ENCODE measurements around the gene FOXJ1. TPM values are rescaled to one million over a fixed set of nuclear protein-coding genes. Genes with fewer than 3 reads are reported as not detected.

FOXJ1 gene
- total RNA-seq, 1 donor from 2014 or later, result not detected

GRCh38 chr17:76123749-76124581, 17.1 kb downstream of the FOXJ1 start:
- no peak for ATAC-seq

- ATAC-seq, result no peak
Measured at GRCh38 chr17:76123191-76123499, 17.9 kb downstream of the FOXJ1 start.

DNA sequence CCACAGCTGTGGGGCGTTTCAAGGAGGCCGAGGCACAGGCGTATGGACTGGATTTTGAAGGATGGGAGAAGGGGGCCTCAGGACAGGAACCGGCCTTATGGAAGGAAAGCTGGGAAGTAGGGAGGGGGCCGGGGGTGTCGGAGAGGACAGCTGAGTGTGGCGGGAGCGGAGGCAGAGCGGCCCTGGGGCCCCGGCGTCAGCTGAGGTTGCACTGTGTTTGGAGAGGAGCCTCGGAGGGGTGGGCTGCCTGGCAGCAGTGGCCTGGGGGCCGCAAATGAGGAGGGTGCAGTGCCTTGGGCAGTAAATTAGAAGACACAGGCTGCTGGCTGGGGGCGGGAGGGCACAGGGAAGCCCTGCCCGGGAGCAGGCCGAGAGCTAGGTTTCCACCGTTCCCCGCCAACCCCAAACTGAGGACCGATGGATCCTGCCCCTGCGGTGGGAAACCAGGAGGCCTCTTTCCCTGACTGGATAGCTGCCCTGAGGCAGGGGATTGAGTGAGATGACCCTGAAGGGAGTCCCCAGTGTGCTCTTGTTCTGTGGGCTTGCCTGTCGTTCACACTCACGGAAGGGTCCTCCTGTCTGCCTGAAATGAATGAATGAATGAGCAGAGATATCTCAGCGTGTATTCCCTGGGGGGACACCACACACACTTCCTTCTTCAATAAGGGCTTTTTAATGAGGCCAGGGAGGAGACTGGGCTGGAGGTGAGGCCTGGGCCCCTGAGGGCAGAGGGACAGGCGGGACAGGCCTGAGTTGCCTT, 18.4 kb downstream of the FOXJ1 start:
- ATAC-seq, result no peak

DNA sequence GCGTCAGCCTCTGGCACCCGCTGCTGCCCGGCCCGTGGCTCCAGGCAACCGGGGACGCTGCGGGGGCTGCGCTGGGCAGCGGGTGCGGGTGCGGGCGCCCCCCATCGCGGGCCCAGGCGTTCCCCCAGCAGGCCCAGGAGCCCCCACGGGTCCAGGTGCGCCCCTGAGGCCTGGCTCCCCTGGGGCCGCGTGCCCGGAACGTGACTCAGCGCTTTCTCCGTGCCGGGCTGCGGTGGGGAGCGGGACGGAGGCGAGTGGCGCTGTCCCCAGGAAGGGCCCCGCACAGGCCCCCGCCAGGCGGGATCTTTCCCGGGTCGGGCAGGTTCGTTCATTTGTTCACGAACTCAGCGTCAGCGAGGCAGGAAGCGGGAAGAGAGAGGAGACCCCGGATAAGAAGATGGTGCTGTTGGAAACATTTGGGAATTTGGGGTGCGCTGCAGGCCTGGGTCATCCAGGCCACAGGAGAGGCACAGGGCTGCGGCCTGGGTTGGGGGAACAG, 19.1 kb downstream of the FOXJ1 start:
- ATAC-seq, result peak; percentile 54

- no peak for ATAC-seq
Measured at GRCh38 chr17:76120658-76121008, 20.4 kb downstream of the FOXJ1 start.

DNA sequence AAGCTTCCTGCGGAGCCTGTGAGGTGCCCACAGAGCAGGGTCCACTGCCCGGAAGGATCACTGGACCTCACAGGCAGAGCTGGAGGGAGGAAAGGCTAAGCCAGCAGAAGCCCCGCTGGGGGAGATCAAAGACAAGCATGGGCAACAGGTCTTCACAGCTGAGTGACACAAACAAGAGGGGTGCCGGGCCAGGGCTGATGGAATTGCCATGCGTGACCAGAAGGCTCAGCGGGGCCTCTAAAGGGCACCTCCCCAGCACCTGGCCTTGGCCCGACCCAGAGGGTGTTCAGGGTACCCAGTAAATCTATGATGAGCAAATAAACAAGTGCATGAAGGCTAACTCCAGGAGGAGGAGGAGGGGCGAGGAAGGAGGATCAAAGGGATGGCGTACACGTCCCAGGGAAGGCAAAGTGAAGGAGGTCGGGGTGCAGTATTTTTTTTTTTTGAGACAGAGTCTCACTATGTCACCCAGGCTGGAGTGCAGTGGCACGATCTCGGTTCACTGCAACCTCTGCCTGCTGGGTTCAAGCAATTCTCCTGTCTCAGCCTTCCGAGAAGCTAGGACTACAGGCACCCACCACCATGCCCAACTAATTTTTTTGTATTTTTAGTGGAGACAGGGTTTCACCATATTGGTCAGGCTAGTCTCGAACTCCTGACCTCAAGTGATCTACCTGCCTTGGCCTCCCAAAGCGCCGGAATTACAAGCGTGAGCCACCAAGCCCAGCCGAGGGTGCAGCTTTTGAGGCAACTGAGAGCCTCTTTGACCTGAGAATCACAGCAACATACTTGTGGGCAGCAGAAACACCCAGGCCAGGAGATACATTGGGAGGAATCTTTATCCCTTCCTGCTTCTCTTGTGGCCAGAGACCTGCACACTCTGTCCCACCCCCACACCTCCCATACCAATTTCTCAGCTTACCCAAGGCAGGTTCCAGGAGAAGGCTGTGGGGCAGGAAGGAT, 21.4 kb downstream of the FOXJ1 start:
- ATAC-seq, result no peak

- ATAC-seq, result no peak
Measured at GRCh38 chr17:76115138-76115754, 25.8 kb downstream of the FOXJ1 start.

DNA sequence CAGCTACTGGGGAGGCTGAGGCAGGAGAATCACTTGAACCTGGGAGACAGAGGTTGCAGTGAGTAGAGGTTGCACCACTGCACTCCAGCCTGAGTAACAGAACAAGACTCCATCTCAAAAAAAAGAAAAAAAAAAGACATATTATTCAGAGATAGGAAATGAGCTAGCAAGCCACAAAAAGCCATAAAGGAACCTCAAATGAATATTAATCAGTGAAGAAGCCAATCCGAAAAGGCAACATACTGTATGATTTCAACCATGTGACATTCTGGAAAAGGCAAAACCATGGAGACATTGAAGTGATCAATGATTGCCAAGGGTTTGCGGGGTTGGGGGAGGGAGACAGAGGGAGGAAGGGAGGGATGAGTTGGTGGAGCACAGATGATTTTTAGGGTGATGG, 29.1 kb downstream of the FOXJ1 start:
- ATAC-seq, result no peak

- no peak for ATAC-seq
Measured at GRCh38 chr17:76107509-76107908, 33.5 kb downstream of the FOXJ1 start.

DNA sequence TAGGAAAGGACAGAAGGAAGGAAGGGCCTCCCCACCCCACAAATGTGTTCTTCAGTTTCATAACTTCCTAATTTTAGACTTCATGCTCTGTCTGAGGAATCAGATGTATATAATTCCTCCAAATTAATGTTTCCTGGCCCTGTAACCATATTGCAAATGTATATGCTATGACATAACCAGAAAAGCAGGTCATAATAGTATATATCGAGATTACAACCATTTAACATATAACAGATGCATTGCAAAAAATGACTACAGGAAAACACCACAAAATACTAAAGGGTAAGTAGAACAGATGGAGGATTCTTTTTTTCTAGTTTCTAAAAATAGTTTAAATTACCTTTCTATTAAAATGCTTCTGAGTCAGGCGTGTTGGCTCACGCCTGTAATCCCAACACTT, 34.3 kb downstream of the FOXJ1 start:
- no peak for ATAC-seq

DNA sequence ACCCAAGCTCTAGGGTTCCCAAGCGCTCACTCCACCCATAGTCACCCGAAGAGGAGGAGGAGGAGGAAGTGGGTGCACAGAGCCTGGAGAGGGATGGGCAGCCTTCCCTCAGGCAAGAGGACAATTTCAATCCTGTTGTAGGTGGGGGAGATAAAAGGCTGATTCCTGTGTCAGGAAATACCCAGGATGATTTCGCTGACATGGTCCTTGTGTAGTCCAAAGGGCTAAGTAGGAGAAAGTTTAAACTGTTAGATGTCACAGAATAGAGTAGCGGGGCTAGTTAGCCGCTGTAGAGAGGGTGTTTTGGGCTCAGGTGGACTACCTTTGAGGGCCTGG, 36.2 kb downstream of the FOXJ1 start:
- ATAC-seq, result no peak

- ATAC-seq, result peak; percentile 4
Measured at GRCh38 chr17:76104140-76104895, 36.7 kb downstream of the FOXJ1 start.

DNA sequence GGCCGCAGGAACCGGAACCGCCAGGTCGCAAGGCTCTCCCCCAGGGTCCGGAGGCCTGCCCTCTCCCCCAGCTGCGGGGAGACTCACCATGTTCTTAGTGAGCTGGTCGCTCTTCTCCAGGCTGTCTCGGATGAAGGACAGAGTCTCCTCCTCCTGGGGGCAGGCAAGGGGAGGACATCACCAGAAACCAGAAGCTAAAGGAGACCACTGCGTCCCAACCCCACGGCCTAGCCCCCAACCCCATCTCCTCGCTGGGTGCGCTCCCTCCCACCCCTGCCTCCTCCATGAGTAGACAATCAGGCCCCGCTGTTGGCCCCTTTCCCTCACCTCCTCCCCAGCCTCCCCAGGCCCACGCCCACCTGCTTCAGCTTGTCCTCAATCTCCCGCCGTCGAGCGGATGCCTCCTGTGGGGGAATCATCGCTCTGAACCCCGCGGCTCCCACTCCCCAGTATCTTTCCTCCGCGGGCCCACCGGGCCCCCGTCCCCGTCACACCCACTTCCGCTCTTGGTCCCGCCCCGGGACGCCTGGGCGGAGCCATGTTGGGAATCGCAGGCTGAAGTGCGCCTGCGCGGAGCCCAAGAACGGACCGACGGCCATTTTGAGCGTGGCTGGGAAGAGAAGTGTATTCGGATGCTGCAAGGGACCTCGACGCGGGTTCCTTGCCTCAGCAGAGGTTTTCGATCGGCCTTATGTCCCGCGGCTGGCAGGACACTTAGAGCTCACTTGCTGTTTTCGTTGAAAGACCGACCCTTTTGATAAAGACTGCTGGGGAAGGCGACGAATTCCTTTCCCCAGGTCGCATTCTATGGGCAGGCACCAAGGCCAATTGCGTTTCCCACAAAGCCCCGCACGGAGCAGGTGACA, 37.5 kb downstream of the FOXJ1 start, which contains the start of gene EXOC7:
Gene EXOC7, minus strand, starts transcription at position 514 of the 866 bp plus-strand sequence. Its CDS starts 95 bp downstream, at position 419.
- peak; percentile 90 for ATAC-seq

DNA sequence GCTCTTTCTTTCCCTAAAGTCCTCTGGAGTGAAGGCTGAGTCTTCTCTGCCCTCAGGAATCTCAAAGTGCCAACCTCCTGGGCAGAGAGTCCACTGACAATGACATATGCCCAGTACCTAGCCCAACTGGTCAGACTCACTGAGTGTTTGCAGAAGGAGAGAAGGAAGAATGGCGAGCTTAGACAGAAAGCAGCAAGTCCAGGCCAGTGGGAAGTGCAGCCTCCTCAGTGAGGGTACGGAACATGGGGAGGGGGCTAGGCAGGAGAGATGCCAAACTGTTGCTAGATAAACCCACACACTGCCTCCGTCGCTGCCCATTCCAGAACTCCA, 38.1 kb downstream of the FOXJ1 start:
- peak; percentile 27 for ATAC-seq

- ATAC-seq, result no peak
Measured at GRCh38 chr17:76097716-76098295, 43.2 kb downstream of the FOXJ1 start.

DNA sequence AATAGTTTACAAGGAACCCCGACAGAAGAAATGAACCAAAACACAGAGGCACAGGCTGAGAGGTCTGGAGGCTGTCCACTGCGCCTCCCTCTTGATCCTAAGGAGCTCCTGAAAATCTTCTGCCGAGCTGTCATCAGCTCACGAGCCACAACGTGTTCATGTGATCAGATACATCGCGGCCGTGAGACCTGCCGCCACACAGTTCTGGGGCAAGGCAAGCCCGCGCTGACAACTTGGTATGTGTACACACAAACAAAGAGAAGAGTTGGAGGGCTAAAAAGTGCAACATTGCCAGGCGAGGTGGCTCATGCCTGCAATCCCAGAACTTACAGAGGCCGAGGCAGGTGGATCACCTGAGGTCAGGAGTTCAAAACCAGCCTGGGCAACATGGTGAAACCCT, 45.1 kb downstream of the FOXJ1 start:
- ATAC-seq, result no peak

DNA sequence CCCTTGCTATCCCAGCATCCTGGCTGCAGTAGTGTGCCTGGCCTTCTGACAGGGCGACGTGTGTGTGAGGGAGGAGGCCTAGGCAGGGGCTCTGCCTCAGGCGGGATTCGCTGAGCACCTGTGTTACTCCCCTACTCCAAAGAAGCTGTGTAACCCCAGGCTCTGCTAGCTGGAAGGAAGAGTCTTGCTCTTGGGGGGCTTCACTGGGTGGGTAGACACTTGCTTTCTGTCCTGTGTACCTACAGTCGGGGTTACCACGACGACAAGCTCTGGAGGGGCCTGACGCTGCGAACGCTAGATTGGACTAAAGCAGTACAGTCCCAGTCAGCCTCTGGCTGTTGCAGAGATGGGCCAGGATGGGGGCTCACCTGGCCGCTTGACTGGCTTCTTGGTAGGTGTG, 47.0 kb downstream of the FOXJ1 start:
- no peak for ATAC-seq

DNA sequence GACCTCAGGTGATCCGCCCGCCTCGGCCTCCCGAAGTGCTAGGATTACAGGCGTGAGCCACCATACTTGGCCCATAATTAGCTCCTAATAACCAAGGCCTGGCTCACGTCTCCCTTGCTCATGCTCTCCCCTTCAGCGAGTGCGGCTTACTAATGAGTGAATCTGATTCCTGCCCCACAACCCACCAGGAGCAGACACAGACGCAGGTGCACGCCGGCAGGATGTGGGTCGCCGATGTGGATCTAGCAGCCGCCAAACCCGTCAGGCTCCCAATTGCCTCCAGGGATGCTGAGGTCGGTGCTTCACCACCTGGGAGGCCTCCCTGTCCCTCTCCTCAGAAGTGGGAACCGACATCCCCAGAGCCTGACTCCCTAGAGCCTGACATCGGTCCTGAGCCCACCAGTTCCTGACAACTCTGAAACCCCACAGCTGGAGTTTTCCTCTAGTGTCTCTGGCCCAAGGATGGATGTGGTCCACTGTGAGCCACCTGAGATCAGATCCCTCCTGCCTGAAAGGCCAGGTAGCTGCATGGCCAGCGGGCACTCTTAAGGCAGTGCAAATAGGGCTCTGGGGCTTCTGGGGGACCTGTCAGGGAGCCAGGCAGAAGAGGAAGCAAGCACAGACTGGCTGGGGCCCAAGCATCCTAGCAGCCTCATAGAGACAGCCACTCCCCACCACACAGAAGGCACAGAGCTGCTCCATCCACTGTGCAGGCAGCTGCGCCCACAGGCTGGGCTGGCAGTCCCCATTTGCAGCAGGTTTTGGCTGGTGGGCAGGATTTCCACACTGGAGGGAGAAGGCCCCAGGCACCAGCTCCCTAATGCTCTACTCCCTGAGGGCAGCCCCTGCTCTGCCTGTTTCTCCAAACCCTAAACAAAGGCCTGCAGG, 48.3 kb downstream of the FOXJ1 start:
- no peak for ATAC-seq

Data from esophagus mucosa (tissue), 1 donor.